22Rv1 (cell line): ENCODE data around the gene RSRC2.
"Not testable (repeated sequence)": the region's sequence is repeated elsewhere in the genome, so short reads cannot be mapped to it uniquely, and the experiment has no call there.

ENCODE experiments used
- H3K27ac ChIP-seq: fragments of 450-650 bp; 2 replicates; pipeline ENCODE4 v1.5.1; 2017
- CTCF ChIP-seq: fragments of 450-650 bp; IDR thresholded peaks from 2 replicates; pipeline ENCODE4 v1.5.1; 2017; ENCODE audit warnings: mild to moderate bottlenecking
- ZFX ChIP-seq: fragments of 450-650 bp; IDR thresholded peaks from 2 replicates; pipeline ENCODE4 v1.6.1; 2017; ENCODE audit warnings: antibody characterized with exemption, borderline replicate concordance

Gene RSRC2

DNA sequence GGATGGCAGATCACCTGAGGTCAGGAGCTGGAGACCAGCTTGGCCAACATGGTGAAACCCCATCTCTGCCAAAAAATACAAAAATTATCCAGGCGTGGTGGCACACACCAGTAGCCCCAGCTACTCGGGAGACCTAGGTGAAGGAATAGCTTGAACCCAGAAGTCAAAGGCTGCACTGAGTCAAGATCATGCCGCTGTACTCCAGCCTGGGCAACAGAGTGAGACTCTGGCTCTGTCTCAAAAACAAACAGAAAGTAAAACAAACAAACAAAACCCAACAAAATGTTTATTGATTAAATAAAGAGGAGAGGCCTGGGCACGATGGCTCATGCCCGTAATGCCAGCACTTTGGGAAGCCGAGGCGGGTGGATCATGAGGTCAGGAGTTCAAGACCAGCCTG is 31.5 kb downstream of the RSRC2 start:
- TF ChIP-seq CTCF (no peak), ZFX (no peak)
- peak overlapping the region; percentile 42 for H3K27ac ChIP-seq

GRCh38 chr12:122493222-122493621 is 33.5 kb downstream of the RSRC2 start:
- H3K27ac ChIP-seq = not testable (repeated sequence)

- TF ChIP-seq ZFX (no peak), CTCF (no peak)
- no peak overlapping the region for H3K27ac ChIP-seq
These were observed 34.7 kb downstream of the RSRC2 start for GRCh38 chr12:122491991-122492390.

DNA sequence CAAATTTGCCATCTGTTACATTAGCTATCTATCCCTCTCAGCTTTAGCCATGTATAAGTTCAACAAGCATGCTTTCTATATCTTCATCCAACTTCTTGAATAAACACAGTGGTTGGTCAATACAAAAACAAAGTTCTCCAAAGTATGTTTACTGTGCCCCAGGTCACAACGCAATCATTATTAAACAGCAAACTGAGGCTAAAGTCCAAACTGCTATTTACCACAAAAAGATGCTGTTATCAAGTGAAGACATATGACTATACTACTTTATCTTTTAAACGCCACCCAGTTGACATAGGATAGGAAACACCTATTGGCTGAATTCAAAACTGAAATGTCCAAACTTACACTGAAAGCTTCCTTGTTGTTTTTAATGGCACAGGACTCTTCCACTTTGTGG is 37.7 kb downstream of the RSRC2 start:
- peak overlapping the region; percentile 61 for H3K27ac ChIP-seq
- TF ChIP-seq CTCF (no peak), ZFX (no peak)

GRCh38 chr12:122487807-122488206 is 38.9 kb downstream of the RSRC2 start:
- peak overlapping the region; percentile 2; the same call in 1 of the 2 replicates for H3K27ac ChIP-seq

GRCh38 chr12:122486805-122487426 is 39.8 kb downstream of the RSRC2 start:
- H3K27ac ChIP-seq = peak overlapping the region; percentile 2
- TF ChIP-seq CTCF (no peak), ZFX (no peak)

DNA sequence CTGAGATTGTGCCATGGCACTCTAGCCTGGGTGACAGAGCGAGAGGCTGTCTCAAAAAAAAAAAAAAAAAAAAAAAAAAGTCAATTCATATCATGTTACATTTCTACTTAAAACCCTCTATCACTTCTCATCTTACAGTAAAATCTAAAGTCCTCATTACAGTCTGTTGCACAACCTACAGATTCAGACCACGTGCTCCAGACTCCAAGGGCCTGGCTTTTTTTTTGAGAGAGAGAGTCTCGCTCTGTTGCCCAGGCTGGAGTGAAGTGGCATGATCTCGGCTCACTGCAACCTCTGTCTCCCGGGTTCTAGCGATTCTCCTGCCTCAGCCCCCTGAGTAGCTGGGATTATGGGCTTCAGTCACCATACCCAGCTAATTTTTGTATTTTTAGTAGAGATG is 40.4 kb downstream of the RSRC2 start:
- H3K27ac ChIP-seq = peak overlapping the region; percentile 2

DNA sequence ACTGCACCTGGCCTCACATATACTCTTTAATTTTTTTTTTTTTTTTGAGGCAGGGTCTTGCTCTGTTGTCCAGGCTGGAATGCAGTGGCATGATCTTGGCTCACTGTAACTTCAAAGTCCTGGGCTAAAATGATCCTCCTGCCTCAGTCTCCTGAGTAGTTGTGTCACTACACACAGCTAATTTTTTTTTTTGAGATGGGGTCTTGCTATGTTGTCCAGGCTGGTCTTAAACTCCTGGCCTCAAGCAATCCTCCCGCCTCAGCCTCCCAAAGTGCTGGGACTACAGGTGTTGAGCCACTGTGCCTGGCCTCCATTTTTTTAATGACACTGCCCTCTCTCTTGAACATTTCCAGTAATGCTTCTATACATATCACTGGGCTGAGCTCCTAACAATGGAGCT is 42.4 kb downstream of the RSRC2 start:
- H3K27ac ChIP-seq = not testable (repeated sequence)

DNA sequence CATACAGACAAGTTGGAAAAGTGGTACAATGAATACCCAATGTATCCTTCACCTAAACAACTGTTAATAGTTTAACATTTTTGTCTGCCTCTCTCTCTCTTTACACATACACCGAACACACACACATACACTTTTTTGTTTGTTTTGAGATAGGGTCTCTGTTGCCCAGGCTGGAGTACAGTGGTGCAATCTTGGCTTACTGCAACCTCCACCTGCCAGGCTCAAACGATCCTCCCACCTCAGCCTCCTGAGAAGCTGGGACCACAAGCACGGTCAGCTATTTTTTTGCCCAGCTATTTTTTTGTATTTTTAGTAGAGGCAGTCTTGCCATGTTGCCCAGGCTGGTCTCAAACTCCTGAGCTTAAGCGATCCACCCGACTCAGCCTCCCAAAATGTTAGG is 42.8 kb downstream of the RSRC2 start:
- H3K27ac ChIP-seq = no peak overlapping the region
- TF ChIP-seq ZFX = no peak
- TF ChIP-seq CTCF = no peak

DNA sequence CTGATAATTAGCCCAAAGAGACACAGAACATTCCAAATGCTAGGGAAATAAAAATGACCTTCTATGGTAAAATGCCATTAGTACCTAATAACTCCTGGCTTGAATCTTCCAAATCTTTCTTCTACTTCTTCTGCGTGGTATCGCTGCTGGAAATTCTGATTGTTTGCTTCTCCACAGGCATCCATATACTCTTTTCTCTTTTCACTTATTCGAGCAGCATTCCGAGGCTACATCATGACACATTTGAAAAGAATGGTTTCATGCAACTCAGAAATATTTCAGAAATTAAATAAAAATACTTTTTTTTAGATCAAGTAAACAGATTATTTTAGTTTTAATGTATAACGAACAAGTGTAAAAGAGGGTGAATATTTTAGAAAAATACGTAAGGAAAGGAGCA is 44.9 kb downstream of the RSRC2 start:
- TF ChIP-seq ZFX (no peak), CTCF (no peak)
- H3K27ac ChIP-seq = no peak overlapping the region
